ENCODE results near the gene GNRH2.

Gene GNRH2

DNA sequence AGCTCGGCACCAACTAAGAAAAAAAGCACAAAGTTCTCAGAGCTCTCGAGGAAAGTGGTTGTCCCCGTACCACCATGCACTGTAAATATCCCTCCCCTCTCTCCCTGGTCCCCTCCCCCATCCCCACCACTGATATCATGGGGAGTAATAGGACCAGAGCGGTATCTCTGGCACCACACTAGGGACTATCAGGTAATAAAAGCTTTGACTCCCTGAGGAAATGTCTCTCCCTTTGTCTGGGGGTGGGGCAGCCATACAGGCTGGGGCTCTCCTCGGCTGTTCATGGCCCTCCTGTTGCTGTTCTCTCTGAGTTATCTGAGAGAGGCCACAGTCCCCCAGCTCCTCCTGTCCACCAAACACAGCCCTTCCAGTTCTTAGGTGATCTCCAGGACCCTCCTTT, 5.0 kb upstream of the GNRH2 start:
- CTCF ChIA-PET = interaction anchor here (0.6 kb wide), 1 partner anchor 1742 kb away, joined by 3 read pairs; no protein-coding TSS in a partner anchor

DNA sequence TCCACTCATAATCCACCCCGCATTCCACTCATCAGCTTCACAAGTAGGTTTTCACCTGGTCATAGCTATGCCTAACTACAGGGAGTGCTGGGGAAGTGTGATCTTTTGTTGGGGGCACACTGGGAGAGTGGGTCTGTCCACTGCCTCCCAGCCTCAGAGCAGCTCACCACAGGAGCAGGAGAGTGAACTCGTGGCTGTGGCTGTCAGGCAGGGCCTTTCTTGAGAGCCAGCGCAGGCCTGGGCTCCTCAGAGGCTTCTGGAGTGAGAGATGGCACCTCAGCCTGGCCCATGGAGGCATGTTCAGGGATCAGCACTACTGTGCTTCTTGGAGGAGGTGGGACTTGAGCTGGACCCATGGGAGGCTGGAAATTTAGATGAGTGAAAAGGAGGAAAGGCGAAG, 4.0 kb upstream of the GNRH2 start:
- POLR2A ChIA-PET = no interaction called here
- no peak overlapping the region for H3K27ac ChIP-seq (ENCODE audit: extremely low read depth, low read depth, low read length)
- H3K4me1 ChIP-seq (ENCODE audit: control insufficient read depth, insufficient read depth, low read length) = peaks cover 12% of the 10 kb centered on the region
- H3K4me3 ChIP-seq (ENCODE audit: low read depth, low read length) = no peak overlapping the region
- H3K9me3 ChIP-seq (ENCODE audit: control insufficient read depth, insufficient read depth, low read depth, low read length) = no peaks in the 10 kb centered on the region
- TF ChIP-seq, protein P1, sequence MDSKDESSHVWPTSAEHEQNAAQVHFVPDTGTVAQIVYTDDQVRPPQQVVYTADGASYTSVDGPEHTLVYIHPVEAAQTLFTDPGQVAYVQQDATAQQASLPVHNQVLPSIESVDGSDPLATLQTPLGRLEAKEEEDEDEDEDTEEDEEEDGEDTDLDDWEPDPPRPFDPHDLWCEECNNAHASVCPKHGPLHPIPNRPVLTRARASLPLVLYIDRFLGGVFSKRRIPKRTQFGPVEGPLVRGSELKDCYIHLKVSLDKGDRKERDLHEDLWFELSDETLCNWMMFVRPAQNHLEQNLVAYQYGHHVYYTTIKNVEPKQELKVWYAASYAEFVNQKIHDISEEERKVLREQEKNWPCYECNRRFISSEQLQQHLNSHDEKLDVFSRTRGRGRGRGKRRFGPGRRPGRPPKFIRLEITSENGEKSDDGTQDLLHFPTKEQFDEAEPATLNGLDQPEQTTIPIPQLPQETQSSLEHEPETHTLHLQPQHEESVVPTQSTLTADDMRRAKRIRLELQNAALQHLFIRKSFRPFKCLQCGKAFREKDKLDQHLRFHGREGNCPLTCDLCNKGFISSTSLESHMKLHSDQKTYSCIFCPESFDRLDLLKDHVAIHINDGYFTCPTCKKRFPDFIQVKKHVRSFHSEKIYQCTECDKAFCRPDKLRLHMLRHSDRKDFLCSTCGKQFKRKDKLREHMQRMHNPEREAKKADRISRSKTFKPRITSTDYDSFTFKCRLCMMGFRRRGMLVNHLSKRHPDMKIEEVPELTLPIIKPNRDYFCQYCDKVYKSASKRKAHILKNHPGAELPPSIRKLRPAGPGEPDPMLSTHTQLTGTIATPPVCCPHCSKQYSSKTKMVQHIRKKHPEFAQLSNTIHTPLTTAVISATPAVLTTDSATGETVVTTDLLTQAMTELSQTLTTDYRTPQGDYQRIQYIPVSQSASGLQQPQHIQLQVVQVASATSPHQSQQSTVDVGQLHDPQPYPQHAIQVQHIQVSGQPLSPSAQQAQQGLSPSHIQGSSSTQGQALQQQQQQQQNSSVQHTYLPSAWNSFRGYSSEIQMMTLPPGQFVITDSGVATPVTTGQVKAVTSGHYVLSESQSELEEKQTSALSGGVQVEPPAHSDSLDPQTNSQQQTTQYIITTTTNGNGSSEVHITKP (tag by site-specific recombination; IDR thresholded peaks at IDR 0.05) = no peak
- TF ChIP-seq, protein P2, sequence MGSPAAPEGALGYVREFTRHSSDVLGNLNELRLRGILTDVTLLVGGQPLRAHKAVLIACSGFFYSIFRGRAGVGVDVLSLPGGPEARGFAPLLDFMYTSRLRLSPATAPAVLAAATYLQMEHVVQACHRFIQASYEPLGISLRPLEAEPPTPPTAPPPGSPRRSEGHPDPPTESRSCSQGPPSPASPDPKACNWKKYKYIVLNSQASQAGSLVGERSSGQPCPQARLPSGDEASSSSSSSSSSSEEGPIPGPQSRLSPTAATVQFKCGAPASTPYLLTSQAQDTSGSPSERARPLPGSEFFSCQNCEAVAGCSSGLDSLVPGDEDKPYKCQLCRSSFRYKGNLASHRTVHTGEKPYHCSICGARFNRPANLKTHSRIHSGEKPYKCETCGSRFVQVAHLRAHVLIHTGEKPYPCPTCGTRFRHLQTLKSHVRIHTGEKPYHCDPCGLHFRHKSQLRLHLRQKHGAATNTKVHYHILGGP (tag by site-specific recombination; IDR thresholded peaks at IDR 0.05) = no peak
- TF ChIP-seq ZNF391 (tag by site-specific recombination; IDR thresholded peaks at IDR 0.05; ENCODE audit: borderline replicate concordance, low read depth) (no peak), ZNF521 (tag by site-specific recombination; IDR thresholded peaks at IDR 0.05) (no peak), ZNF510 (tag by site-specific recombination; IDR thresholded peaks at IDR 0.05; ENCODE audit: insufficient replicate concordance) (no peak), ZBTB20 (tag by site-specific recombination; IDR thresholded peaks at IDR 0.05) (no peak), MEIS1 (CRISPR knock-in tag; IDR thresholded peaks at IDR 0.05; ENCODE audit: borderline replicate concordance) (no peak), ZBTB48 (tag by site-specific recombination; IDR thresholded peaks at IDR 0.05) (no peak)
- TF ChIP-seq, protein P3, sequence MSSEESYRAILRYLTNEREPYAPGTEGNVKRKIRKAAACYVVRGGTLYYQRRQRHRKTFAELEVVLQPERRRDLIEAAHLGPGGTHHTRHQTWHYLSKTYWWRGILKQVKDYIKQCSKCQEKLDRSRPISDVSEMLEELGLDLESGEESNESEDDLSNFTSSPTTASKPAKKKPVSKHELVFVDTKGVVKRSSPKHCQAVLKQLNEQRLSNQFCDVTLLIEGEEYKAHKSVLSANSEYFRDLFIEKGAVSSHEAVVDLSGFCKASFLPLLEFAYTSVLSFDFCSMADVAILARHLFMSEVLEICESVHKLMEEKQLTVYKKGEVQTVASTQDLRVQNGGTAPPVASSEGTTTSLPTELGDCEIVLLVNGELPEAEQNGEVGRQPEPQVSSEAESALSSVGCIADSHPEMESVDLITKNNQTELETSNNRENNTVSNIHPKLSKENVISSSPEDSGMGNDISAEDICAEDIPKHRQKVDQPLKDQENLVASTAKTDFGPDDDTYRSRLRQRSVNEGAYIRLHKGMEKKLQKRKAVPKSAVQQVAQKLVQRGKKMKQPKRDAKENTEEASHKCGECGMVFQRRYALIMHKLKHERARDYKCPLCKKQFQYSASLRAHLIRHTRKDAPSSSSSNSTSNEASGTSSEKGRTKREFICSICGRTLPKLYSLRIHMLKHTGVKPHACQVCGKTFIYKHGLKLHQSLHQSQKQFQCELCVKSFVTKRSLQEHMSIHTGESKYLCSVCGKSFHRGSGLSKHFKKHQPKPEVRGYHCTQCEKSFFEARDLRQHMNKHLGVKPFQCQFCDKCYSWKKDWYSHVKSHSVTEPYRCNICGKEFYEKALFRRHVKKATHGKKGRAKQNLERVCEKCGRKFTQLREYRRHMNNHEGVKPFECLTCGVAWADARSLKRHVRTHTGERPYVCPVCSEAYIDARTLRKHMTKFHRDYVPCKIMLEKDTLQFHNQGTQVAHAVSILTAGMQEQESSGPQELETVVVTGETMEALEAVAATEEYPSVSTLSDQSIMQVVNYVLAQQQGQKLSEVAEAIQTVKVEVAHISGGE (tag by site-specific recombination; conservative IDR thresholded peaks at IDR 0.05; ENCODE audit: low read depth) = no peak
- TF ChIP-seq, protein P4, sequence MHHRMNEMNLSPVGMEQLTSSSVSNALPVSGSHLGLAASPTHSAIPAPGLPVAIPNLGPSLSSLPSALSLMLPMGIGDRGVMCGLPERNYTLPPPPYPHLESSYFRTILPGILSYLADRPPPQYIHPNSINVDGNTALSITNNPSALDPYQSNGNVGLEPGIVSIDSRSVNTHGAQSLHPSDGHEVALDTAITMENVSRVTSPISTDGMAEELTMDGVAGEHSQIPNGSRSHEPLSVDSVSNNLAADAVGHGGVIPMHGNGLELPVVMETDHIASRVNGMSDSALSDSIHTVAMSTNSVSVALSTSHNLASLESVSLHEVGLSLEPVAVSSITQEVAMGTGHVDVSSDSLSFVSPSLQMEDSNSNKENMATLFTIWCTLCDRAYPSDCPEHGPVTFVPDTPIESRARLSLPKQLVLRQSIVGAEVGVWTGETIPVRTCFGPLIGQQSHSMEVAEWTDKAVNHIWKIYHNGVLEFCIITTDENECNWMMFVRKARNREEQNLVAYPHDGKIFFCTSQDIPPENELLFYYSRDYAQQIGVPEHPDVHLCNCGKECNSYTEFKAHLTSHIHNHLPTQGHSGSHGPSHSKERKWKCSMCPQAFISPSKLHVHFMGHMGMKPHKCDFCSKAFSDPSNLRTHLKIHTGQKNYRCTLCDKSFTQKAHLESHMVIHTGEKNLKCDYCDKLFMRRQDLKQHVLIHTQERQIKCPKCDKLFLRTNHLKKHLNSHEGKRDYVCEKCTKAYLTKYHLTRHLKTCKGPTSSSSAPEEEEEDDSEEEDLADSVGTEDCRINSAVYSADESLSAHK (tag by site-specific recombination; IDR thresholded peaks at IDR 0.05) = no peak
- peaks cover 21 to 63% of the 10 kb centered on the region in 2 experiments for H3K36me3 ChIP-seq (ENCODE audit: control insufficient read depth in 2 of 2, insufficient read depth in 1 of 2, low read length in 2 of 2)
- CTCF ChIA-PET = interaction anchor here (0.6 kb wide), 2 partner anchors 265 to 280 kb away, joined by 3 read pairs; no protein-coding TSS in a partner anchor

More for the DNA sequence above, 5.0 kb upstream of the GNRH2 start:
- H3K27ac ChIP-seq (ENCODE audit: extremely low read depth, low read depth, low read length) = no peak overlapping the region
- TF ChIP-seq, protein P5, sequence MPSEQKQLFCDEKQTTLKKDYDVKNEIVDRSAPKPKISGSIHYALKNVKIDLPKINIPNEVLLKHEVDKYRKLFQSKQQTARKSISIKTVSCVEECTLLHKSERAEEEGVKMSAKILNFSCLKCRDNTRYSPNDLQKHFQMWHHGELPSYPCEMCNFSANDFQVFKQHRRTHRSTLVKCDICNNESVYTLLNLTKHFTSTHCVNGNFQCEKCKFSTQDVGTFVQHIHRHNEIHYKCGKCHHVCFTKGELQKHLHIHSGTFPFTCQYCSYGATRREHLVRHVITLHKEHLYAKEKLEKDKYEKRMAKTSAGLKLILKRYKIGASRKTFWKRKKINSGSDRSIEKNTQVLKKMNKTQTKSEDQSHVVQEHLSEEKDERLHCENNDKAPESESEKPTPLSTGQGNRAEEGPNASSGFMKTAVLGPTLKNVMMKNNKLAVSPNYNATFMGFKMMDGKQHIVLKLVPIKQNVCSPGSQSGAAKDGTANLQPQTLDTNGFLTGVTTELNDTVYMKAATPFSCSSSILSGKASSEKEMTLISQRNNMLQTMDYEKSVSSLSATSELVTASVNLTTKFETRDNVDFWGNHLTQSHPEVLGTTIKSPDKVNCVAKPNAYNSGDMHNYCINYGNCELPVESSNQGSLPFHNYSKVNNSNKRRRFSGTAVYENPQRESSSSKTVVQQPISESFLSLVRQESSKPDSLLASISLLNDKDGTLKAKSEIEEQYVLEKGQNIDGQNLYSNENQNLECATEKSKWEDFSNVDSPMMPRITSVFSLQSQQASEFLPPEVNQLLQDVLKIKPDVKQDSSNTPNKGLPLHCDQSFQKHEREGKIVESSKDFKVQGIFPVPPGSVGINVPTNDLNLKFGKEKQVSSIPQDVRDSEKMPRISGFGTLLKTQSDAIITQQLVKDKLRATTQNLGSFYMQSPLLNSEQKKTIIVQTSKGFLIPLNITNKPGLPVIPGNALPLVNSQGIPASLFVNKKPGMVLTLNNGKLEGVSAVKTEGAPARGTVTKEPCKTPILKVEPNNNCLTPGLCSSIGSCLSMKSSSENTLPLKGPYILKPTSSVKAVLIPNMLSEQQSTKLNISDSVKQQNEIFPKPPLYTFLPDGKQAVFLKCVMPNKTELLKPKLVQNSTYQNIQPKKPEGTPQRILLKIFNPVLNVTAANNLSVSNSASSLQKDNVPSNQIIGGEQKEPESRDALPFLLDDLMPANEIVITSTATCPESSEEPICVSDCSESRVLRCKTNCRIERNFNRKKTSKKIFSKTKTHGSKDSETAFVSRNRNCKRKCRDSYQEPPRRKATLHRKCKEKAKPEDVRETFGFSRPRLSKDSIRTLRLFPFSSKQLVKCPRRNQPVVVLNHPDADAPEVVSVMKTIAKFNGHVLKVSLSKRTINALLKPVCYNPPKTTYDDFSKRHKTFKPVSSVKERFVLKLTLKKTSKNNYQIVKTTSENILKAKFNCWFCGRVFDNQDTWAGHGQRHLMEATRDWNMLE (tag by site-specific recombination; conservative IDR thresholded peaks at IDR 0.05; ENCODE audit: low read depth) = no peak
- TF ChIP-seq ZNF248 (tag by site-specific recombination; IDR thresholded peaks at IDR 0.05) (no peak), BCL11A (tag by site-specific recombination; IDR thresholded peaks at IDR 0.05; ENCODE audit: low read depth) (no peak)
- peaks cover 26 to 67% of the 10 kb centered on the region in 2 experiments for H3K36me3 ChIP-seq (ENCODE audit: control insufficient read depth in 2 of 2, insufficient read depth in 1 of 2, low read length in 2 of 2)
- no peak overlapping the region for H3K4me3 ChIP-seq (ENCODE audit: low read depth, low read length)
- peaks cover 12% of the 10 kb centered on the region for H3K4me1 ChIP-seq (ENCODE audit: control insufficient read depth, insufficient read depth, low read length)
- no peaks in the 10 kb centered on the region for H3K9me3 ChIP-seq (ENCODE audit: control insufficient read depth, insufficient read depth, low read depth, low read length)
- POLR2A ChIA-PET = no interaction called here

All from HEK293 (cell line).